Measurements from ENCODE around the gene CBY2. TPM values are rescaled to one million over a fixed set of nuclear protein-coding genes. Genes with fewer than 3 reads are reported as not detected.
A peak's percentile ranks its signal among the peaks of the same experiment; 100 is the strongest.
"Not testable (repeated sequence)": the region's sequence is repeated elsewhere in the genome, so short reads cannot be mapped to it uniquely, and the experiment has no call there.

CBY2 gene
- not detected for total RNA-seq

- Histone ChIP-seq H3K4me1 (peaks cover 0 to 3% (median 0%) of the 10 kb centered on the region in 4 donors), H3K36me3 (no peaks in the 10 kb centered on the region), H3K27ac (no peak within 1 kb of the TSS), H3K4me3 (no peak within 1 kb of the TSS), H3K27me3 (no peaks in the 10 kb centered on the region), H3K9me3 (no peaks in the 10 kb centered on the region)
- TF ChIP-seq POLR2AphosphoS5 (IDR thresholded peaks at IDR 0.05) = no peak
- TF ChIP-seq EP300 (IDR thresholded peaks at IDR 0.05) = no peak
- TF ChIP-seq CTCF (IDR thresholded peaks at IDR 0.05) = no peak
- no peak for TF ChIP-seq POLR2A (IDR thresholded peaks at IDR 0.05)
- ATAC-seq (ENCODE audit: low FRiP score in 2 of 2) (no peak), DNase-seq (no peak)
- WGBS, 2 donors = 88 to 93% methylated on average over 1 of the region's 1 CpG
Measured at GRCh38 chr13:45702088-45702487, at the start of gene CBY2. CBY2 (plus strand) TSS chr13:45702320; CDS start chr13:45702391, 71 bp downstream.

- WGBS, 2 donors = 86 to 87% methylated on average over 4 to 5 of the region's 5 CpGs
- Histone ChIP-seq H3K9me3 (no peaks in the 10 kb centered on the region), H3K4me1 (no peaks in the 10 kb centered on the region), H3K4me3 (no peak overlapping the region), H3K27ac (no peak overlapping the region), H3K36me3 (no peaks in the 10 kb centered on the region), H3K27me3 (no peaks in the 10 kb centered on the region)
- peak in 1 of 2 donors; percentile 51 for ATAC-seq (ENCODE audit: low FRiP score in 2 of 2)
- TF ChIP-seq POLR2A (IDR thresholded peaks at IDR 0.05) = no peak
- TF ChIP-seq POLR2AphosphoS5 (IDR thresholded peaks at IDR 0.05) = no peak
- no peak for TF ChIP-seq CTCF (IDR thresholded peaks at IDR 0.05)
- TF ChIP-seq EP300 (IDR thresholded peaks at IDR 0.05) = no peak
- peak in 1 of 2 donors; percentile 20 for DNase-seq
Measured at GRCh38 chr13:45654633-45655349, 47.3 kb upstream of the CBY2 start.

- DNase-seq = no peak
- no peaks in the 10 kb centered on the region for H3K4me1 ChIP-seq
- H3K27ac ChIP-seq = no peak overlapping the region
- no peak for TF ChIP-seq EP300 (IDR thresholded peaks at IDR 0.05)
- no peak for TF ChIP-seq POLR2AphosphoS5 (IDR thresholded peaks at IDR 0.05)
- no peak for TF ChIP-seq CTCF (IDR thresholded peaks at IDR 0.05)
- no peaks in the 10 kb centered on the region for H3K36me3 ChIP-seq
- 87 to 90% methylated on average over 5 of the region's 5 CpGs for WGBS, 2 donors
- H3K4me3 ChIP-seq = no peak overlapping the region
- no peak for ATAC-seq (ENCODE audit: low FRiP score in 2 of 2)
- H3K9me3 ChIP-seq = no peaks in the 10 kb centered on the region
- H3K27me3 ChIP-seq = no peaks in the 10 kb centered on the region
Measured at GRCh38 chr13:45658586-45659235, 43.4 kb upstream of the CBY2 start.

GRCh38 chr13:45659536-45659935 lies 42.6 kb upstream of the CBY2 start:
- 84 to 90% methylated on average over 3 of the region's 3 CpGs for WGBS, 2 donors
- Histone ChIP-seq H3K27ac (no peak overlapping the region), H3K9me3 (no peaks in the 10 kb centered on the region), H3K36me3 (no peaks in the 10 kb centered on the region), H3K4me1 (no peaks in the 10 kb centered on the region), H3K27me3 (no peaks in the 10 kb centered on the region), H3K4me3 (no peak overlapping the region)
- ATAC-seq (ENCODE audit: low FRiP score in 2 of 2) (no peak), DNase-seq (no peak)
- no peak for TF ChIP-seq CTCF (IDR thresholded peaks at IDR 0.05)
- no peak for TF ChIP-seq POLR2A (IDR thresholded peaks at IDR 0.05)
- no peak for TF ChIP-seq EP300 (IDR thresholded peaks at IDR 0.05)
- TF ChIP-seq POLR2AphosphoS5 (IDR thresholded peaks at IDR 0.05) = no peak

GRCh38 chr13:45660458-45660857 lies 41.7 kb upstream of the CBY2 start:
- H3K27ac ChIP-seq; H3K4me3 ChIP-seq; H3K9me3 ChIP-seq; DNase-seq; H3K27me3 ChIP-seq; ATAC-seq (ENCODE audit: low FRiP score in 2 of 2); H3K36me3 ChIP-seq; H3K4me1 ChIP-seq: not testable (repeated sequence)
- 41 to 62% methylated on average over 1 of the region's 1 CpG for WGBS, 2 donors

All from upper lobe of left lung (tissue), 6 donors.